ENCODE data around the gene MRPS27. TPM values are rescaled to one million over a fixed set of nuclear protein-coding genes. Genes with fewer than 3 reads are reported as not detected.

MRPS27 gene
- total RNA-seq, 4 donors from 2014 or later, result 14.3 to 34.7 (median 27.9) TPM

- Histone ChIP-seq H3K9me3 (no peaks in the 10 kb centered on the region), H3K27ac (no peak overlapping the region), H3K4me3 (no peak overlapping the region), H3K27me3 (no peaks in the 10 kb centered on the region), H3K4me1 (peaks cover 0 to 8% (median 0%) of the 10 kb centered on the region in 4 donors), H3K36me3 (no peaks in the 10 kb centered on the region)
- DNase-seq, result peak; percentile 63
- in situ Hi-C loops (cut with MboI; ENCODE audit: low pct_ligation_motif_present in 1 of 4, low pct_unique_long_range_greater_than_20kb in 1 of 4, low sequenced_read_pairs in 3 of 4), result loop anchor here in 2 of 4 donors (25.0 kb wide), 1 partner anchor 446 kb away; the partner anchor contains the start of gene TNPO1 (in 2 of the 2)
- WGBS, 2 donors (ENCODE audit: low coverage in 1 of 2), result 31 to 33% methylated on average over 7 of the region's 7 CpGs
- TF ChIP-seq CTCF (IDR thresholded peaks at IDR 0.05) (peak; percentile 69 to 75 (median 73)), POLR2A (IDR thresholded peaks at IDR 0.05) (no peak)
- intact Hi-C loops (cut with DNase I; ENCODE audit: low total_unique reads), result loop anchor here (5.0 to 10.0 kb wide), 2 partner anchors 158 to 451 kb away; partner anchors contain the start of gene TNPO1
These were observed 46.4 kb upstream of the MRPS27 start for GRCh38 chr5:72366324-72366976.

- no peaks in the 10 kb centered on the region for H3K36me3 ChIP-seq
- in situ Hi-C loops (cut with MboI; ENCODE audit: low pct_ligation_motif_present in 1 of 4, low pct_unique_long_range_greater_than_20kb in 1 of 4, low sequenced_read_pairs in 3 of 4), result loop anchor here in 2 of 4 donors (25.0 kb wide), 1 partner anchor 447 kb away; the partner anchor contains the start of gene TNPO1 (in 2 of the 2)
- 92 to 93% methylated on average over 2 to 4 of the region's 4 CpGs for WGBS, 2 donors (ENCODE audit: low coverage in 1 of 2)
- no peak for DNase-seq
- intact Hi-C loops (cut with DNase I; ENCODE audit: low total_unique reads), result loop anchor here (5.0 to 10.0 kb wide), 3 partner anchors 160 to 517 kb away; partner anchors contain the start of gene TNPO1
- TF ChIP-seq POLR2A (IDR thresholded peaks at IDR 0.05), result no peak
- TF ChIP-seq EP300 (IDR thresholded peaks at IDR 0.05; ENCODE audit: low read depth), result no peak
- TF ChIP-seq CTCF (IDR thresholded peaks at IDR 0.05), result no peak
- TF ChIP-seq POLR2AphosphoS5 (IDR thresholded peaks at IDR 0.05), result no peak
- no peak overlapping the region for H3K27ac ChIP-seq
- H3K4me1 ChIP-seq, result peaks cover 0 to 8% (median 0%) of the 10 kb centered on the region in 4 donors
- no peaks in the 10 kb centered on the region for H3K27me3 ChIP-seq
- H3K9me3 ChIP-seq, result no peaks in the 10 kb centered on the region
- no peak overlapping the region for H3K4me3 ChIP-seq
These were observed 44.9 kb upstream of the MRPS27 start for GRCh38 chr5:72364951-72365350.

GRCh38 chr5:72364171-72364570 lies 44.1 kb upstream of the MRPS27 start:
- H3K4me3 ChIP-seq, result no peak overlapping the region
- DNase-seq, result no peak
- H3K27ac ChIP-seq, result no peak overlapping the region
- H3K4me1 ChIP-seq, result peaks cover 0 to 8% (median 0%) of the 10 kb centered on the region in 4 donors
- no peaks in the 10 kb centered on the region for H3K27me3 ChIP-seq
- in situ Hi-C loops (cut with MboI; ENCODE audit: low pct_ligation_motif_present in 1 of 4, low pct_unique_long_range_greater_than_20kb in 1 of 4, low sequenced_read_pairs in 3 of 4) (loop anchor here in 2 of 4 donors (25.0 kb wide), 1 partner anchor 448 kb away; the partner anchor contains the start of gene TNPO1 (in 2 of the 2)), intact Hi-C loops (cut with DNase I; ENCODE audit: low total_unique reads) (loop anchor here (5.0 to 10.0 kb wide), 2 partner anchors 161 to 518 kb away; no protein-coding TSS in a partner anchor)
- 98 to 100% methylated on average over 1 of the region's 1 CpG for WGBS, 2 donors (ENCODE audit: low coverage in 1 of 2)
- H3K36me3 ChIP-seq, result no peaks in the 10 kb centered on the region
- no peaks in the 10 kb centered on the region for H3K9me3 ChIP-seq
- TF ChIP-seq POLR2A (IDR thresholded peaks at IDR 0.05) (no peak), POLR2AphosphoS5 (IDR thresholded peaks at IDR 0.05) (no peak), EP300 (IDR thresholded peaks at IDR 0.05; ENCODE audit: low read depth) (no peak), CTCF (IDR thresholded peaks at IDR 0.05) (no peak)

GRCh38 chr5:72363166-72363802 lies 43.2 kb upstream of the MRPS27 start:
- no peak for DNase-seq
- in situ Hi-C loops (cut with MboI; ENCODE audit: low pct_ligation_motif_present in 1 of 4, low pct_unique_long_range_greater_than_20kb in 1 of 4, low sequenced_read_pairs in 3 of 4), result loop anchor here in 2 of 4 donors (25.0 kb wide), 1 partner anchor 449 kb away; the partner anchor contains the start of gene TNPO1 (in 2 of the 2)
- Histone ChIP-seq H3K27ac (no peak overlapping the region), H3K36me3 (no peaks in the 10 kb centered on the region), H3K4me1 (peaks cover 0 to 8% (median 0%) of the 10 kb centered on the region in 4 donors), H3K4me3 (no peak overlapping the region), H3K27me3 (no peaks in the 10 kb centered on the region), H3K9me3 (no peaks in the 10 kb centered on the region)
- intact Hi-C loops (cut with DNase I; ENCODE audit: low total_unique reads), result loop anchor here (5.0 to 10.0 kb wide), 2 partner anchors 162 to 519 kb away; no protein-coding TSS in a partner anchor
- TF ChIP-seq POLR2A (IDR thresholded peaks at IDR 0.05) (no peak), POLR2AphosphoS5 (IDR thresholded peaks at IDR 0.05) (no peak), EP300 (IDR thresholded peaks at IDR 0.05; ENCODE audit: low read depth) (no peak), CTCF (IDR thresholded peaks at IDR 0.05) (no peak)
- WGBS, 2 donors (ENCODE audit: low coverage in 1 of 2), result 96 to 100% methylated on average over 1 of the region's 1 CpG

Measured in transverse colon (tissue), 4 donors.